OCI-LY1 (cell line): Measurements from ENCODE around the gene C22orf15.

Source experiments
- EZH2 ChIP-seq: fragments of 200-600 bp; sonication (generic), shearing (Covaris generic); IDR thresholded peaks from 2 replicates; pipeline ENCODE4 v1.8.0; 2017; ENCODE audit warnings: borderline replicate concordance, mixed run types, mild to moderate bottlenecking, antibody characterized with exemption, low read length, moderate library complexity, mixed read lengths
- TF ChIP-seq, protein P1 (sequence below): fragments of 200-600 bp; sonication (generic), shearing (Covaris generic); IDR thresholded peaks from 2 replicates; pipeline ENCODE4 v1.5.1; 2017; ENCODE audit warnings: mild to moderate bottlenecking, antibody characterized with exemption, low read length, moderate library complexity, mixed read lengths

- TF ChIP-seq, protein P1, sequence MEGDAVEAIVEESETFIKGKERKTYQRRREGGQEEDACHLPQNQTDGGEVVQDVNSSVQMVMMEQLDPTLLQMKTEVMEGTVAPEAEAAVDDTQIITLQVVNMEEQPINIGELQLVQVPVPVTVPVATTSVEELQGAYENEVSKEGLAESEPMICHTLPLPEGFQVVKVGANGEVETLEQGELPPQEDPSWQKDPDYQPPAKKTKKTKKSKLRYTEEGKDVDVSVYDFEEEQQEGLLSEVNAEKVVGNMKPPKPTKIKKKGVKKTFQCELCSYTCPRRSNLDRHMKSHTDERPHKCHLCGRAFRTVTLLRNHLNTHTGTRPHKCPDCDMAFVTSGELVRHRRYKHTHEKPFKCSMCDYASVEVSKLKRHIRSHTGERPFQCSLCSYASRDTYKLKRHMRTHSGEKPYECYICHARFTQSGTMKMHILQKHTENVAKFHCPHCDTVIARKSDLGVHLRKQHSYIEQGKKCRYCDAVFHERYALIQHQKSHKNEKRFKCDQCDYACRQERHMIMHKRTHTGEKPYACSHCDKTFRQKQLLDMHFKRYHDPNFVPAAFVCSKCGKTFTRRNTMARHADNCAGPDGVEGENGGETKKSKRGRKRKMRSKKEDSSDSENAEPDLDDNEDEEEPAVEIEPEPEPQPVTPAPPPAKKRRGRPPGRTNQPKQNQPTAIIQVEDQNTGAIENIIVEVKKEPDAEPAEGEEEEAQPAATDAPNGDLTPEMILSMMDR, result no peak
- TF ChIP-seq EZH2, result no peak
Measured at GRCh38 chr22:23787600-23787896, 24.8 kb downstream of the C22orf15 start.
